ENCODE measurements around the gene SEMG1.

Gene SEMG1

DNA sequence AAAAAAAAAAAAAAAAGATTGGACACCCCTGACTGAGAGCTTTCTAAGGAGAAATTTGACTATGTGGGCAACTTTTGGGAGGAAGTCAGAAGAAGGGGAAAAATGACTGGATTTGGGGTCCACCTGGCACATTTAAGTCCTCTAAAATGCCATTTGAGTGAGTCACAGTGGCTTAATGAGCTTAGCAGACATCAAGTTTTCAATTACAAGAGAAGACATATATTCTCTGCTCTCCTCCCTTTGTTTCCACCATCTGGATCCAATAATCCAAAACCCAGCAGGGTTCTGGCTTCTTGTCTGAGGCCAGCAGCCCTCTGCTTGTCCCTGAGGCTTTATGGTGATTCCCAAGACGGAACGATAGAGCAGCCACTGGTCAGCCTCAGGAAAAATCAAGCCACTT is 25.2 kb upstream of the SEMG1 start:
- Histone ChIP-seq H3K4me3 (ENCODE audit: severe bottlenecking) (no peak overlapping the region), H3K27me3 (ENCODE audit: insufficient read depth, poor library complexity, severe bottlenecking) (no peaks in the 10 kb centered on the region), H3K36me3 (ENCODE audit: low read depth) (no peaks in the 10 kb centered on the region), H3K27ac (ENCODE audit: poor library complexity, severe bottlenecking) (no peak overlapping the region), H3K9me3 (ENCODE audit: severe bottlenecking) (no peaks in the 10 kb centered on the region), H3K4me1 (ENCODE audit: insufficient read depth, poor library complexity, severe bottlenecking) (peaks cover 5% of the 10 kb centered on the region)
- ATAC-seq (ENCODE audit: low read depth), result no peak
- no peak for DNase-seq (ENCODE audit: low spot score)
- TF ChIP-seq, protein P1, sequence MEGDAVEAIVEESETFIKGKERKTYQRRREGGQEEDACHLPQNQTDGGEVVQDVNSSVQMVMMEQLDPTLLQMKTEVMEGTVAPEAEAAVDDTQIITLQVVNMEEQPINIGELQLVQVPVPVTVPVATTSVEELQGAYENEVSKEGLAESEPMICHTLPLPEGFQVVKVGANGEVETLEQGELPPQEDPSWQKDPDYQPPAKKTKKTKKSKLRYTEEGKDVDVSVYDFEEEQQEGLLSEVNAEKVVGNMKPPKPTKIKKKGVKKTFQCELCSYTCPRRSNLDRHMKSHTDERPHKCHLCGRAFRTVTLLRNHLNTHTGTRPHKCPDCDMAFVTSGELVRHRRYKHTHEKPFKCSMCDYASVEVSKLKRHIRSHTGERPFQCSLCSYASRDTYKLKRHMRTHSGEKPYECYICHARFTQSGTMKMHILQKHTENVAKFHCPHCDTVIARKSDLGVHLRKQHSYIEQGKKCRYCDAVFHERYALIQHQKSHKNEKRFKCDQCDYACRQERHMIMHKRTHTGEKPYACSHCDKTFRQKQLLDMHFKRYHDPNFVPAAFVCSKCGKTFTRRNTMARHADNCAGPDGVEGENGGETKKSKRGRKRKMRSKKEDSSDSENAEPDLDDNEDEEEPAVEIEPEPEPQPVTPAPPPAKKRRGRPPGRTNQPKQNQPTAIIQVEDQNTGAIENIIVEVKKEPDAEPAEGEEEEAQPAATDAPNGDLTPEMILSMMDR (IDR thresholded peaks at IDR 0.05; ENCODE audit: poor library complexity, severe bottlenecking), result no peak

GRCh38 chr20:45183084-45183483 is 23.7 kb upstream of the SEMG1 start:
- TF ChIP-seq, protein P1 (IDR thresholded peaks at IDR 0.05; ENCODE audit: poor library complexity, severe bottlenecking), result no peak
- no peak overlapping the region for H3K27ac ChIP-seq (ENCODE audit: poor library complexity, severe bottlenecking)
- no peak overlapping the region for H3K4me3 ChIP-seq (ENCODE audit: severe bottlenecking)
- no peaks in the 10 kb centered on the region for H3K36me3 ChIP-seq (ENCODE audit: low read depth)
- no peaks in the 10 kb centered on the region for H3K27me3 ChIP-seq (ENCODE audit: insufficient read depth, poor library complexity, severe bottlenecking)
- peaks cover 5% of the 10 kb centered on the region for H3K4me1 ChIP-seq (ENCODE audit: insufficient read depth, poor library complexity, severe bottlenecking)
- ATAC-seq (ENCODE audit: low read depth) (peak; percentile 63), DNase-seq (ENCODE audit: low spot score) (no peak)
- H3K9me3 ChIP-seq (ENCODE audit: severe bottlenecking), result no peaks in the 10 kb centered on the region

GRCh38 chr20:45187693-45188092 is 19.1 kb upstream of the SEMG1 start:
- peaks cover 7% of the 10 kb centered on the region for H3K27me3 ChIP-seq (ENCODE audit: insufficient read depth, poor library complexity, severe bottlenecking)
- no peak overlapping the region for H3K4me3 ChIP-seq (ENCODE audit: severe bottlenecking)
- no peak overlapping the region for H3K27ac ChIP-seq (ENCODE audit: poor library complexity, severe bottlenecking)
- TF ChIP-seq, protein P1 (IDR thresholded peaks at IDR 0.05; ENCODE audit: poor library complexity, severe bottlenecking), result no peak
- no peaks in the 10 kb centered on the region for H3K36me3 ChIP-seq (ENCODE audit: low read depth)
- peak; percentile 61 for ATAC-seq (ENCODE audit: low read depth)
- no peak for DNase-seq (ENCODE audit: low spot score)
- peaks cover 5% of the 10 kb centered on the region for H3K4me1 ChIP-seq (ENCODE audit: insufficient read depth, poor library complexity, severe bottlenecking)
- no peaks in the 10 kb centered on the region for H3K9me3 ChIP-seq (ENCODE audit: severe bottlenecking)

GRCh38 chr20:45189067-45189609 is 17.7 kb upstream of the SEMG1 start:
- H3K27me3 ChIP-seq (ENCODE audit: insufficient read depth, poor library complexity, severe bottlenecking), result peaks cover 13% of the 10 kb centered on the region

DNA sequence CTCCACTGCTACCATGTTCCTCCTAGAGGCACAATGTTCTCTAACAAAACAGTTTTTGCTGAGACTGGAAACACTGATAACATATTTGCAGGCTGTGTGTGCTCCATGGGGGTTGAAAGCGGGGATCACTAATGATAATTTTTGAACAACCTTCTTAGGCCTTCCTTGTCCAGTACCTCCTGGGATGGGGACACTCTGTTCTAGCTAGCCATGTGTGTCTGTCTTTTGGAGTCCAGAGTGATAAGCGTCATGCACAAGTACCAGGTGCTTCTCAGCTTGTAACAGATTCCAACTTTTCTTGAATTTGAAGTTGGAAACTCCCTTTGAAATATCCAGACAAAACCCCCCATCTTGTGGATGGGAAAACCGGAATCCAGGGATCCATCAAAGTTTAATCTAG is 17.0 kb upstream of the SEMG1 start:
- Histone ChIP-seq H3K27me3 (ENCODE audit: insufficient read depth, poor library complexity, severe bottlenecking) (peaks cover 13% of the 10 kb centered on the region), H3K4me3 (ENCODE audit: severe bottlenecking) (no peak overlapping the region), H3K9me3 (ENCODE audit: severe bottlenecking) (no peaks in the 10 kb centered on the region), H3K36me3 (ENCODE audit: low read depth) (no peaks in the 10 kb centered on the region), H3K4me1 (ENCODE audit: insufficient read depth, poor library complexity, severe bottlenecking) (no peaks in the 10 kb centered on the region), H3K27ac (ENCODE audit: poor library complexity, severe bottlenecking) (no peak overlapping the region)
- ATAC-seq (ENCODE audit: low read depth) (no peak), DNase-seq (ENCODE audit: low spot score) (no peak)
- TF ChIP-seq, protein P1 (IDR thresholded peaks at IDR 0.05; ENCODE audit: poor library complexity, severe bottlenecking), result no peak

More at GRCh38 chr20:45189067-45189609, 17.7 kb upstream of the SEMG1 start:
- no peaks in the 10 kb centered on the region for H3K36me3 ChIP-seq (ENCODE audit: low read depth)
- no peaks in the 10 kb centered on the region for H3K4me1 ChIP-seq (ENCODE audit: insufficient read depth, poor library complexity, severe bottlenecking)
- TF ChIP-seq, protein P1 (IDR thresholded peaks at IDR 0.05; ENCODE audit: poor library complexity, severe bottlenecking), result no peak
- no peaks in the 10 kb centered on the region for H3K9me3 ChIP-seq (ENCODE audit: severe bottlenecking)
- no peak overlapping the region for H3K27ac ChIP-seq (ENCODE audit: poor library complexity, severe bottlenecking)
- H3K4me3 ChIP-seq (ENCODE audit: severe bottlenecking), result no peak overlapping the region
- ATAC-seq (ENCODE audit: low read depth), result no peak
- DNase-seq (ENCODE audit: low spot score), result no peak
